IMR-90 (cell line): Measurements from ENCODE around the gene DUT. TPM values are rescaled to one million over a fixed set of nuclear protein-coding genes. Genes with fewer than 3 reads are reported as not detected.

Experiments
- ATAC-seq: fragments of 200-7000 bp; cut with Tn5 transposase; 2 replicates; pipeline ENCODE4 v1.9.1; 2020; ENCODE audit warnings: low read depth, mild to moderate bottlenecking, moderate library complexity
- BruUV-seq: library from RNA; stranded (reverse); fragments of 400-500 nt; replicated peaks from 2 replicates; lab custom pipeline; 2021; lab: Mats Ljungman, UMichigan
- CTCF ChIA-PET: fragments of 300-600 bp; formaldehyde crosslinking; extraction: SDS; loops from one replicate; lab custom pipeline; 2021; ENCODE audit warnings: antibody characterized with exemption; lab: Yijun Ruan, JAX
- POLR2A ChIA-PET: fragments of 300-600 bp; sonication (Branson Sonifier 250); formaldehyde crosslinking; loops from one replicate; lab custom pipeline; 2022; ENCODE audit warnings: antibody characterized with exemption; ENCODE audit not compliant: unreplicated experiment; lab: Charles Lee
- DNase-seq: peaks from one replicate; pipeline ENCODE4 v3.0.0; 2013
- H2AFZ ChIP-seq: replicated peaks from 2 replicates; pipeline ENCODE3; 2013; ENCODE audit warnings: low read length, mild to moderate bottlenecking; ENCODE audit not compliant: poor library complexity
- H2AK5ac ChIP-seq: 2 replicates; pipeline ENCODE4 v1.6.1; 2013; ENCODE audit warnings: low read depth, low read length, inconsistent platforms
- H2AK9ac ChIP-seq: replicated peaks from 2 replicates; pipeline ENCODE3; 2013; ENCODE audit warnings: mild to moderate bottlenecking, low read depth, low read length, moderate library complexity; ENCODE audit not compliant: poor library complexity
- H2BK120ac ChIP-seq: 2 replicates; pipeline ENCODE4 v1.6.1; 2013; ENCODE audit warnings: low read depth, low read length, inconsistent platforms
- H2BK15ac ChIP-seq: 3 replicates; pipeline ENCODE4 v1.6.1; 2013; ENCODE audit warnings: low read depth, low read length, inconsistent platforms
- H2BK20ac ChIP-seq: 2 replicates; pipeline ENCODE4 v1.6.1; 2013; ENCODE audit warnings: low read depth, mild to moderate bottlenecking, inconsistent platforms, low read length, moderate library complexity
- H2BK5ac ChIP-seq: 2 replicates; pipeline ENCODE4 v1.6.1; 2013; ENCODE audit warnings: mild to moderate bottlenecking, low read depth, low read length, inconsistent platforms; ENCODE audit not compliant: poor library complexity, severe bottlenecking
- H3K14ac ChIP-seq: replicated peaks from 2 replicates; pipeline ENCODE4 v1.6.1; 2013; ENCODE audit warnings: low read depth, low read length, inconsistent platforms
- H3K18ac ChIP-seq: 2 replicates; pipeline ENCODE4 v1.6.1; 2013; ENCODE audit warnings: low read depth, low read length, control low read depth
- H3K23ac ChIP-seq: 2 replicates; pipeline ENCODE4 v1.6.1; 2013; ENCODE audit warnings: low read depth, low read length, inconsistent platforms
- H3K27ac ChIP-seq: 2 replicates; pipeline ENCODE4 v1.5.1; 2013; ENCODE audit warnings: mild to moderate bottlenecking, control low read depth, low read length; ENCODE audit not compliant: insufficient read depth
- H3K27me3 ChIP-seq: 2 replicates; pipeline ENCODE4 v1.6.1; 2013; ENCODE audit warnings: low read length; ENCODE audit not compliant: control insufficient read depth, insufficient read depth
- H3K36me3 ChIP-seq: 2 replicates; pipeline ENCODE4 v1.6.1; 2013; ENCODE audit warnings: low read length, mixed read lengths; ENCODE audit not compliant: control insufficient read depth, insufficient read depth
- H3K4ac ChIP-seq: 2 replicates; pipeline ENCODE4 v1.6.1; 2013; ENCODE audit warnings: low read depth, low read length, inconsistent platforms
- H3K4me1 ChIP-seq: 2 replicates; pipeline ENCODE4 v1.6.1; 2013; ENCODE audit warnings: low read length, mixed read lengths; ENCODE audit not compliant: control insufficient read depth, insufficient read depth
- H3K4me2 ChIP-seq: 2 replicates; pipeline ENCODE4 v1.6.1; 2013; ENCODE audit warnings: low read depth, mild to moderate bottlenecking, control low read depth, low read length, moderate library complexity
- H3K4me3 ChIP-seq: 2 replicates; pipeline ENCODE4 v1.5.1; 2013; ENCODE audit warnings: low read depth, mild to moderate bottlenecking, control low read depth, low read length, moderate library complexity; ENCODE audit not compliant: insufficient read depth
- H3K56ac ChIP-seq: 2 replicates; pipeline ENCODE4 v1.6.1; 2013; ENCODE audit warnings: low read length, inconsistent platforms; ENCODE audit not compliant: insufficient read depth; ENCODE audit errors: extremely low read depth
- H3K79me1 ChIP-seq, 2 experiments: 2 replicates each; pipeline ENCODE4 v1.6.1; 2013; ENCODE audit warnings: low read length in 2 of 2, inconsistent platforms in 1 of 2, low read depth in 1 of 2
- H3K9ac ChIP-seq: 2 replicates; pipeline ENCODE4 v1.6.1; 2013; ENCODE audit warnings: low read depth, low read length, control low read depth
- H3K9me1 ChIP-seq: 2 replicates; pipeline ENCODE4 v1.6.1; 2013; ENCODE audit warnings: low read length, inconsistent platforms; ENCODE audit not compliant: insufficient read depth
- H3K9me3 ChIP-seq: 2 replicates; pipeline ENCODE4 v1.6.1; 2013; ENCODE audit warnings: low read length; ENCODE audit not compliant: control insufficient read depth, insufficient read depth
- H4K20me1 ChIP-seq: 2 replicates; pipeline ENCODE4 v1.6.1; 2013; ENCODE audit warnings: low read length, inconsistent platforms; ENCODE audit not compliant: insufficient read depth
- H4K5ac ChIP-seq: 2 replicates; pipeline ENCODE4 v1.6.1; 2013; ENCODE audit warnings: mild to moderate bottlenecking, low read depth, low read length, control low read depth
- H4K8ac ChIP-seq, 2 experiments: 2 replicates each; pipeline ENCODE4 v1.6.1; 2013; ENCODE audit warnings: low read depth in 2 of 2, low read length in 2 of 2, control low read depth in 1 of 2, inconsistent platforms in 1 of 2
- H4K91ac ChIP-seq: 2 replicates; pipeline ENCODE4 v1.6.1; 2013; ENCODE audit warnings: low read depth, low read length, inconsistent platforms; ENCODE audit not compliant: insufficient read depth
- MAFK ChIP-seq: IDR thresholded peaks from 2 replicates; pipeline ENCODE4 v1.6.1; 2012; ENCODE audit warnings: low read depth, low read length, improper control_type of control experiment
- NFE2L2 ChIP-seq: fragments of 150-350 bp; IDR thresholded peaks from 2 replicates; pipeline ENCODE4 v1.6.1; 2016; ENCODE audit warnings: low read depth, mild to moderate bottlenecking, low read length
- POLR2A ChIP-seq: IDR thresholded peaks from 2 replicates; pipeline ENCODE4 v1.6.1; 2012; ENCODE audit warnings: mild to moderate bottlenecking, low read depth, low read length
- RAD21 ChIP-seq: IDR thresholded peaks from 2 replicates; pipeline ENCODE4 v1.6.1; 2012; ENCODE audit warnings: low read length, improper control_type of control experiment
- RCOR1 ChIP-seq: IDR thresholded peaks from 2 replicates; pipeline ENCODE4 v1.6.1; 2012; ENCODE audit warnings: mild to moderate bottlenecking, low read length, improper control_type of control experiment; ENCODE audit not compliant: insufficient replicate concordance
- RFX5 ChIP-seq: IDR thresholded peaks from 2 replicates; pipeline ENCODE4 v1.8.0; 2012; ENCODE audit warnings: low read depth, mild to moderate bottlenecking, low read length, moderate library complexity
- whole genome bisulfite sequencing, 2 experiments: methylation state at CpG; one replicate each; pipeline versions ENCODE4 v1.1.5 to v1.1.7; 2013; ENCODE audit warnings: missing lambda C conversion rate in 2 of 2; ENCODE audit not compliant: insufficient read length in 1 of 2; ENCODE audit errors: extremely low coverage in 2 of 2; 5-methylcytosine and 5-hydroxymethylcytosine counted together
- dilution Hi-C: fragments of 300-500 bp; cut with HindIII; formaldehyde crosslinking; loops from one replicate; pipeline ENCODE4 v1.14.3; 2018; ENCODE audit warnings: low sequenced_read_pairs; ENCODE audit not compliant: unreplicated experiment
- in situ Hi-C: fragments of 300-500 bp; cut with MboI; formaldehyde crosslinking; loops from 3 replicates; pipeline ENCODE4 v1.14.3; 2019; ENCODE audit warnings: low sequenced_read_pairs, inconsistent platforms, mixed read lengths
- intact Hi-C: fragments of 100-400 bp; cut with micrococcal nuclease; formaldehyde crosslinking; loops from 2 replicates; pipeline ENCODE4 v1.10.0; 2022
- polyA plus RNA-seq, 3 experiments: library from polyadenylated mRNA; depleted of rRNA; stranded (reverse); fragments of >200 nt; gene quantifications; 2 replicates each; pipeline ENCODE4 v1.2.3, GENCODE V29; 2012; ENCODE audit warnings: low replicate concordance in 1 of 3
- total RNA-seq: library from RNA; depleted of rRNA; stranded (reverse); fragments of >200 nt; gene quantifications from 2 replicates; pipeline ENCODE4 v1.2.3, GENCODE V29; 2012
- TF ChIP-seq, protein P1 (sequence below): fragments of 150-350 bp; IDR thresholded peaks from 2 replicates; pipeline ENCODE4 v1.6.1; 2017; ENCODE audit warnings: mild to moderate bottlenecking, antibody characterized with exemption, low read length, low read depth
- TF ChIP-seq, protein P2 (sequence below): fragments of 150-350 bp; IDR thresholded peaks from 2 replicates; pipeline ENCODE4 v1.6.1; 2016; ENCODE audit warnings: low read depth, mild to moderate bottlenecking, low read length, moderate library complexity, borderline replicate concordance

Gene DUT
- total and polyA plus RNA-seq, 2 of the 4 experiments (the other 2 are of a cell fraction): 18.8 to 36.4 TPM

DNA sequence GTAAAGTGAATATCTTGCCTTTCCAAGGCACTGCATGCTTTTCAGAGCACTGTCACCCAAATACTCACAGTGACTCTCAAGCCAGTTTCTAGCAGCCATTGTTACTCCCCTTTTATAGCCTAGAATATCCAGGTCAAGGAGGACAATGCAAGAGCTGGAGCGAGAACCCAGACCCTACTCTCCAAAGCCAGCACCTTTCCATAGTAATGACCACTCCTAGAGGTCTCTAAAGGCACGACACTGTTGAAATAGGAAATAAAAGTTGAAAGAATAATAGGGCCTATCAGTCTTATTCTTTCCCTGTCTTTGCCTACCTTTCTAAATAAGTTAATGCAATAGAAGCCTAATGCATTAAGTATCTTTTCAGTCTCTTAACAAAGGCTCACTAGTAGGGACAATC, 33.6 kb upstream of the DUT start:
- BruUV-seq: no TSS peak
- intact Hi-C loops: no loop called here
- ChIA-PET CTCF (no interaction called here), POLR2A (no interaction called here)
- Histone ChIP-seq H4K5ac (no peak overlapping the region), H2AK5ac (no peak overlapping the region), H4K8ac (no peak overlapping the region), H2AFZ (no peak overlapping the region), H3K27me3 (peaks cover 13% of the 10 kb centered on the region), H2BK5ac (no peak overlapping the region), H2BK15ac (no peak overlapping the region), H2AK9ac (no peak overlapping the region), H4K20me1 (no peaks in the 10 kb centered on the region), H3K4me3 (no peak overlapping the region), H3K9ac (no peak overlapping the region), H3K9me3 (no peaks in the 10 kb centered on the region), H2BK20ac (no peak overlapping the region), H3K79me1 (no peaks in the 10 kb centered on the region), H3K14ac (no peak overlapping the region), H3K4me1 (no peaks in the 10 kb centered on the region), H3K23ac (no peak overlapping the region), H3K36me3 (no peaks in the 10 kb centered on the region), H3K56ac (no peak overlapping the region), H2BK120ac (no peak overlapping the region), H3K9me1 (no peaks in the 10 kb centered on the region; the same call in 1 of the 2 replicates), H3K4ac (no peak overlapping the region), H4K91ac (no peak overlapping the region), H3K4me2 (no peak overlapping the region), H3K18ac (no peak overlapping the region), H3K27ac (no peak overlapping the region)
- dilution Hi-C loops: no loop called here
- in situ Hi-C loops: no loop called here
- no peak for TF ChIP-seq NFE2L2
- TF ChIP-seq POLR2A: no peak
- no peak for TF ChIP-seq RAD21
- no peak for TF ChIP-seq RFX5
- TF ChIP-seq MAFK: no peak
- TF ChIP-seq, protein P1, sequence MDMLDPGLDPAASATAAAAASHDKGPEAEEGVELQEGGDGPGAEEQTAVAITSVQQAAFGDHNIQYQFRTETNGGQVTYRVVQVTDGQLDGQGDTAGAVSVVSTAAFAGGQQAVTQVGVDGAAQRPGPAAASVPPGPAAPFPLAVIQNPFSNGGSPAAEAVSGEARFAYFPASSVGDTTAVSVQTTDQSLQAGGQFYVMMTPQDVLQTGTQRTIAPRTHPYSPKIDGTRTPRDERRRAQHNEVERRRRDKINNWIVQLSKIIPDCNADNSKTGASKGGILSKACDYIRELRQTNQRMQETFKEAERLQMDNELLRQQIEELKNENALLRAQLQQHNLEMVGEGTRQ: no peak
- no peak for TF ChIP-seq RCOR1
- TF ChIP-seq, protein P2, sequence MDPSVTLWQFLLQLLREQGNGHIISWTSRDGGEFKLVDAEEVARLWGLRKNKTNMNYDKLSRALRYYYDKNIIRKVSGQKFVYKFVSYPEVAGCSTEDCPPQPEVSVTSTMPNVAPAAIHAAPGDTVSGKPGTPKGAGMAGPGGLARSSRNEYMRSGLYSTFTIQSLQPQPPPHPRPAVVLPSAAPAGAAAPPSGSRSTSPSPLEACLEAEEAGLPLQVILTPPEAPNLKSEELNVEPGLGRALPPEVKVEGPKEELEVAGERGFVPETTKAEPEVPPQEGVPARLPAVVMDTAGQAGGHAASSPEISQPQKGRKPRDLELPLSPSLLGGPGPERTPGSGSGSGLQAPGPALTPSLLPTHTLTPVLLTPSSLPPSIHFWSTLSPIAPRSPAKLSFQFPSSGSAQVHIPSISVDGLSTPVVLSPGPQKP: no peak
- WGBS, 2 experiments: no CpG with 5 or more reads among the region's 2 CpGs
- no peak for ATAC-seq
- no peak for DNase-seq
